MM.1S (cell line): ENCODE results near the gene GPX8.
A peak's percentile ranks its signal among the peaks of the same experiment; 100 is the strongest.

Experiments used
- DNase-seq: peaks from one replicate; pipeline ENCODE4 v3.0.0-alpha.2; 2015
- H2AFZ ChIP-seq: fragments of 300-600 bp; sonication (generic); 2 replicates; pipeline ENCODE4 v1.6.0; 2016; ENCODE audit warnings: antibody characterized with exemption, low read length
- H3F3A ChIP-seq: fragments of 300-600 bp; sonication (generic); 2 replicates; pipeline ENCODE4 v1.6.1; 2016; ENCODE audit warnings: mild to moderate bottlenecking, antibody characterized with exemption, low read length, moderate library complexity, mixed read lengths; ENCODE audit not compliant: insufficient read depth
- H3K27ac ChIP-seq: fragments of 300-600 bp; sonication (generic); 2 replicates; pipeline ENCODE4 v1.5.1; 2016; ENCODE audit warnings: mild to moderate bottlenecking, low read length
- H3K27me3 ChIP-seq: fragments of 300-600 bp; sonication (generic); replicated peaks from 2 replicates; pipeline ENCODE4 v1.6.0; 2016; ENCODE audit warnings: low read length; ENCODE audit not compliant: insufficient read depth
- H3K36me3 ChIP-seq: fragments of 300-600 bp; sonication (generic); replicated peaks from 2 replicates; pipeline ENCODE4 v1.6.1; 2016; ENCODE audit warnings: mild to moderate bottlenecking, low read length, mixed read lengths; ENCODE audit not compliant: insufficient read depth
- H3K4me1 ChIP-seq: fragments of 300-600 bp; sonication (generic); 2 replicates; pipeline ENCODE4 v1.6.1; 2016; ENCODE audit warnings: low read length, mixed read lengths
- H3K4me2 ChIP-seq: fragments of 300-600 bp; sonication (generic); 2 replicates; pipeline ENCODE4 v1.6.0; 2016; ENCODE audit warnings: low read depth, low read length
- H3K4me3 ChIP-seq: fragments of 300-600 bp; sonication (generic); 2 replicates; pipeline ENCODE4 v1.5.1; 2016; ENCODE audit warnings: low read length, mixed read lengths
- H3K79me2 ChIP-seq: fragments of 300-600 bp; sonication (generic); 2 replicates; pipeline ENCODE4 v1.6.1; 2016; ENCODE audit warnings: mixed run types, low read length, mixed read lengths
- H3K9ac ChIP-seq: fragments of 300-600 bp; sonication (generic); 2 replicates; pipeline ENCODE4 v1.6.1; 2016; ENCODE audit warnings: low read length, mixed read lengths
- H3K9me2 ChIP-seq: fragments of 300-600 bp; sonication (generic); replicated peaks from 2 replicates; pipeline ENCODE4 v1.6.1; 2016; ENCODE audit warnings: mild to moderate bottlenecking, low read length, mixed read lengths; ENCODE audit not compliant: insufficient read depth
- H3K9me3 ChIP-seq: fragments of 300-600 bp; sonication (generic); replicated peaks from 2 replicates; pipeline ENCODE4 v1.6.1; 2016; ENCODE audit warnings: mild to moderate bottlenecking, low read length, mixed read lengths; ENCODE audit not compliant: insufficient read depth
- H4K20me1 ChIP-seq: fragments of 300-600 bp; sonication (generic); 2 replicates; pipeline ENCODE4 v1.6.1; 2016; ENCODE audit warnings: mild to moderate bottlenecking, low read length, moderate library complexity, mixed read lengths; ENCODE audit not compliant: insufficient read depth
- CTCF ChIP-seq: fragments of 300-600 bp; sonication (generic); IDR thresholded peaks from 2 replicates; pipeline ENCODE4 v1.5.1; 2016; ENCODE audit warnings: antibody characterized with exemption, low read length, mixed read lengths
- EZH2 ChIP-seq: fragments of 300-600 bp; sonication (generic); optimal IDR thresholded peaks from 2 replicates; pipeline ENCODE3; 2017; ENCODE audit warnings: low read depth, mild to moderate bottlenecking, antibody characterized with exemption, low read length, mixed read lengths
- EZH2phosphoT487 ChIP-seq: fragments of 300-600 bp; sonication (generic); IDR thresholded peaks from 2 replicates; pipeline ENCODE4 v1.6.1; 2018; ENCODE audit warnings: antibody characterized with exemption, low read length

Gene GPX8

GRCh38 chr5:55143624-55144023, 16.3 kb upstream of the GPX8 start:
- Histone ChIP-seq H3F3A (no peaks in the 10 kb centered on the region), H3K79me2 (no peaks in the 10 kb centered on the region), H3K4me1 (0 out of 2 replicates have a peak, but pooled peaks cover 4% of the 10 kb centered on the region), H3K9ac (no peak overlapping the region), H3K4me3 (no peak overlapping the region), H4K20me1 (no peaks in the 10 kb centered on the region), H3K4me2 (no peak overlapping the region), H2AFZ (no peak overlapping the region), H3K27me3 (no peaks in the 10 kb centered on the region), H3K9me2 (no peaks in the 10 kb centered on the region), H3K9me3 (no peaks in the 10 kb centered on the region), H3K36me3 (no peaks in the 10 kb centered on the region), H3K27ac (no peak overlapping the region)
- TF ChIP-seq CTCF (no peak), EZH2 (no peak), EZH2phosphoT487 (no peak)
- no peak for DNase-seq

GRCh38 chr5:55146080-55146479, 13.9 kb upstream of the GPX8 start:
- no peaks in the 10 kb centered on the region for H3K9me3 ChIP-seq
- H3K27ac ChIP-seq: no peak overlapping the region
- peak overlapping the region; percentile 40; the same call in 1 of the 2 replicates for H3K4me2 ChIP-seq
- no peaks in the 10 kb centered on the region for H3K9me2 ChIP-seq
- H3K9ac ChIP-seq: no peak overlapping the region
- no peak for DNase-seq
- no peaks in the 10 kb centered on the region for H3F3A ChIP-seq
- no peaks in the 10 kb centered on the region for H3K27me3 ChIP-seq
- no peak overlapping the region for H2AFZ ChIP-seq
- TF ChIP-seq CTCF: no peak
- no peak for TF ChIP-seq EZH2phosphoT487
- TF ChIP-seq EZH2: no peak
- no peaks in the 10 kb centered on the region for H3K79me2 ChIP-seq
- H3K4me3 ChIP-seq: no peak overlapping the region
- 0 out of 2 replicates have a peak, but pooled peaks cover 4% of the 10 kb centered on the region for H3K4me1 ChIP-seq
- no peaks in the 10 kb centered on the region for H4K20me1 ChIP-seq
- H3K36me3 ChIP-seq: no peaks in the 10 kb centered on the region

GRCh38 chr5:55146543-55147151, 13.3 kb upstream of the GPX8 start:
- Histone ChIP-seq H3K9me2 (no peaks in the 10 kb centered on the region), H3F3A (no peaks in the 10 kb centered on the region), H2AFZ (no peak overlapping the region)

More at GRCh38 chr5:55146543-55147151, 13.3 kb upstream of the GPX8 start:
- 0 out of 2 replicates have a peak, but pooled peaks cover 4% of the 10 kb centered on the region for H3K4me1 ChIP-seq
- H3K27me3 ChIP-seq: no peaks in the 10 kb centered on the region
- no peaks in the 10 kb centered on the region for H4K20me1 ChIP-seq
- H3K4me2 ChIP-seq: peak overlapping the region; percentile 40; the same call in 1 of the 2 replicates
- DNase-seq: peak; percentile 88
- H3K9me3 ChIP-seq: no peaks in the 10 kb centered on the region
- no peaks in the 10 kb centered on the region for H3K79me2 ChIP-seq
- H3K36me3 ChIP-seq: no peaks in the 10 kb centered on the region
- H3K4me3 ChIP-seq: no peak overlapping the region
- H3K27ac ChIP-seq: no peak overlapping the region
- TF ChIP-seq EZH2phosphoT487: no peak
- TF ChIP-seq CTCF: peak; percentile 96
- no peak overlapping the region for H3K9ac ChIP-seq
